SK-N-SH (cell line): ENCODE measurements around the gene MCUB. TPM values are rescaled to one million over a fixed set of nuclear protein-coding genes. Genes with fewer than 3 reads are reported as not detected.

Source experiments
- CTCF ChIA-PET: fragments of 300-600, 350-600 bp; formaldehyde crosslinking; extraction: SDS; loops from one replicate; lab custom pipeline; 2021; lab: Yijun Ruan, JAX
- POLR2A ChIA-PET: fragments of 350-600 bp; sonication (Branson Sonifier 250); formaldehyde crosslinking; extraction: SDS; loops from one replicate; lab custom pipeline; 2020; ENCODE audit warnings: antibody characterized with exemption, inconsistent platforms; lab: Yijun Ruan, JAX
- DNase-seq: peaks from one replicate; pipeline ENCODE4 v3.0.0; 2012
- H2AFZ ChIP-seq: fragments of 200-600 bp; sonication (generic); 2 replicates; pipeline ENCODE4 v1.8.1; 2016; ENCODE audit warnings: antibody characterized with exemption, mild to moderate bottlenecking, low read depth
- H3F3A ChIP-seq: fragments of 200-600 bp; sonication (generic); replicated peaks from 2 replicates; pipeline ENCODE3; 2016; ENCODE audit warnings: antibody characterized with exemption, mild to moderate bottlenecking; ENCODE audit not compliant: insufficient read depth
- H3K27ac ChIP-seq, 2 experiments: fragments of 200-500 bp in 1 of 2; fragments of 200-600 bp in 1 of 2; sonication (Bioruptor generic) in 1 of 2; sonication (generic), shearing (Covaris generic) in 1 of 2; 2 replicates each; pipeline versions ENCODE4 v1.5.1 to v1.6.1; 2014 to 2016; ENCODE audit warnings: low read depth in 2 of 2, inconsistent platforms in 1 of 2, low read length in 1 of 2, mild to moderate bottlenecking in 1 of 2, mixed read lengths in 1 of 2
- H3K27me3 ChIP-seq: fragments of 200-600 bp; sonication (generic), shearing (Covaris generic); 2 replicates; pipeline ENCODE4 v1.6.1; 2016; ENCODE audit warnings: mixed run types; ENCODE audit not compliant: insufficient read depth
- H3K36me3 ChIP-seq, 2 experiments: fragments of 200-500 bp in 1 of 2; fragments of 200-600 bp in 1 of 2; sonication (Bioruptor generic) in 1 of 2; sonication (generic) in 1 of 2; replicated peaks in 1 of 2; 2 replicates each; pipeline versions ENCODE3 to v1.5.1; 2014 to 2016; ENCODE audit warnings: low read length in 1 of 2, mild to moderate bottlenecking in 1 of 2; ENCODE audit not compliant: insufficient read depth in 2 of 2, control insufficient read depth in 1 of 2
- H3K4me1 ChIP-seq, 2 experiments: fragments of 200-500 bp in 1 of 2; fragments of 200-600 bp in 1 of 2; sonication (Bioruptor generic) in 1 of 2; sonication (generic), shearing (Covaris generic) in 1 of 2; 2 replicates each; pipeline versions ENCODE4 v1.5.1 to v1.6.1; 2014 to 2016; ENCODE audit warnings: low read depth in 1 of 2, low read length in 1 of 2, mixed run types in 1 of 2; ENCODE audit not compliant: insufficient read depth in 2 of 2, control insufficient read depth in 1 of 2
- H3K4me2 ChIP-seq: fragments of 200-600 bp; sonication (generic), shearing (Covaris generic); 2 replicates; pipeline ENCODE4 v1.6.1; 2017; ENCODE audit warnings: mixed run types
- H3K4me3 ChIP-seq, 2 experiments: fragments of 200-500 bp in 1 of 2; fragments of 200-600 bp in 1 of 2; sonication (Bioruptor generic) in 1 of 2; sonication (generic), shearing (Covaris generic) in 1 of 2; 2 replicates each; pipeline versions ENCODE4 v1.5.1 to v1.8.1; 2014 to 2016; ENCODE audit warnings: low read depth in 2 of 2, inconsistent platforms in 1 of 2, low read length in 1 of 2, mild to moderate bottlenecking in 1 of 2, mixed read lengths in 1 of 2, moderate library complexity in 1 of 2
- H3K79me2 ChIP-seq: fragments of 200-600 bp; sonication (generic); 2 replicates; pipeline ENCODE4 v1.8.1; 2017; ENCODE audit warnings: mild to moderate bottlenecking; ENCODE audit not compliant: insufficient read depth
- H3K9ac ChIP-seq: fragments of 200-600 bp; sonication (generic); 2 replicates; pipeline ENCODE4 v1.6.1; 2017; ENCODE audit warnings: mixed run types
- H3K9me2 ChIP-seq: fragments of 200-600 bp; sonication (generic); 2 replicates; pipeline ENCODE4 v1.6.1; 2017; ENCODE audit warnings: mixed run types
- H3K9me3 ChIP-seq: fragments of 200-600 bp; sonication (generic); 2 replicates; pipeline ENCODE4 v1.6.1; 2017; ENCODE audit warnings: mixed run types, mild to moderate bottlenecking, moderate library complexity
- H4K20me1 ChIP-seq: fragments of 200-600 bp; sonication (generic); 2 replicates; pipeline ENCODE4 v1.6.1; 2017; ENCODE audit warnings: mild to moderate bottlenecking, mixed run types; ENCODE audit not compliant: insufficient read depth
- CTCF ChIP-seq: fragments of 200-600 bp; sonication (generic); IDR thresholded peaks from 2 replicates; pipeline ENCODE4 v1.6.1; 2017; ENCODE audit warnings: antibody characterized with exemption, mild to moderate bottlenecking, moderate library complexity
- FOXJ3 ChIP-seq: sonication (generic); formaldehyde crosslinking; IDR thresholded peaks from 2 replicates; pipeline ENCODE4 v1.5.1; 2020; ENCODE audit warnings: mild to moderate bottlenecking, missing genetic modification reagents
- GABPA ChIP-seq: IDR thresholded peaks from 2 replicates; pipeline ENCODE4 v1.4.0; 2012; ENCODE audit warnings: low read depth, mild to moderate bottlenecking
- IRF3 ChIP-seq: fragments of 150-350 bp; IDR thresholded peaks from 2 replicates; pipeline ENCODE4 v1.6.1; 2016; ENCODE audit warnings: mild to moderate bottlenecking, low read depth, low read length
- JUND ChIP-seq: IDR thresholded peaks from 2 replicates; pipeline ENCODE4 v1.4.0; 2012
- NFIC ChIP-seq: IDR thresholded peaks from 2 replicates; pipeline ENCODE4 v1.4.0; 2012; ENCODE audit warnings: borderline replicate concordance
- NRF1 ChIP-seq: IDR thresholded peaks from 2 replicates; pipeline ENCODE4 v1.6.1; 2012; ENCODE audit warnings: low read depth, mild to moderate bottlenecking, low read length
- POLR2AphosphoS5 ChIP-seq: IDR thresholded peaks from 2 replicates; pipeline ENCODE4 v1.6.1; 2012; ENCODE audit warnings: low read depth, low read length
- RAD21 ChIP-seq: IDR thresholded peaks from 2 replicates; pipeline ENCODE4 v1.6.1; 2012; ENCODE audit warnings: mild to moderate bottlenecking, low read length
- RCOR1 ChIP-seq: fragments of 150-350 bp; IDR thresholded peaks from 2 replicates; pipeline ENCODE4 v1.6.1; 2017; ENCODE audit warnings: antibody characterized with exemption, low read length
- RFX5 ChIP-seq: IDR thresholded peaks from 2 replicates; pipeline ENCODE4 v1.6.1; 2012; ENCODE audit warnings: mild to moderate bottlenecking, improper control_type of control experiment, low read length
- SIN3A ChIP-seq: IDR thresholded peaks from 2 replicates; pipeline ENCODE4 v1.6.1; 2012; ENCODE audit warnings: low read depth, mild to moderate bottlenecking, low read length, moderate library complexity, borderline replicate concordance
- SMC3 ChIP-seq: IDR thresholded peaks from 2 replicates; pipeline ENCODE4 v1.6.1; 2012; ENCODE audit warnings: low read depth, low read length, improper control_type of control experiment
- TAF1 ChIP-seq: IDR thresholded peaks from 2 replicates; pipeline ENCODE4 v1.6.1; 2012; ENCODE audit warnings: low read depth, mild to moderate bottlenecking, low read length, moderate library complexity, borderline replicate concordance
- TCF12 ChIP-seq: IDR thresholded peaks from 2 replicates; pipeline ENCODE4 v1.4.0; 2012
- USF1 ChIP-seq: IDR thresholded peaks from 2 replicates; pipeline ENCODE4 v1.4.0; 2012; ENCODE audit warnings: low read depth, borderline replicate concordance
- YY1 ChIP-seq: IDR thresholded peaks from 2 replicates; pipeline ENCODE4 v1.4.0; 2012; ENCODE audit warnings: low read depth, mild to moderate bottlenecking
- WGBS: methylation state at CpG from one replicate; pipeline ENCODE4 v1.1.6; 2017; ENCODE audit warnings: low lambda C conversion rate; 5-methylcytosine and 5-hydroxymethylcytosine counted together
- polyA plus RNA-seq, 3 experiments: library from polyadenylated mRNA; depleted of rRNA; stranded (reverse); fragments of >200 nt; gene quantifications; 2 replicates each; pipeline ENCODE4 v1.2.3, GENCODE V29; 2012
- small RNA-seq, 7 experiments: library from RNA; depleted of rRNA; stranded (forward); fragments of <200 nt; gene quantifications; one replicate each; pipeline ENCODE3, GENCODE V24; 2012

MCUB gene
- polyA plus RNA-seq, 1 of the 3 experiments (the other 2 are of a cell fraction) = 39.3 TPM

GRCh38 chr4:109735566-109736365, 175.7 kb downstream of the MCUB start:
- no peaks in the 10 kb centered on the region; the same call in 1 of the 2 replicates for H3K27me3 ChIP-seq
- H2AFZ ChIP-seq = peak overlapping the region; percentile 56; the same call in 1 of the 2 replicates
- no peaks in the 10 kb centered on the region for H3K9me3 ChIP-seq
- WGBS = 66% methylated on average over 7 of the region's 7 CpGs
- H3K4me1 ChIP-seq = no peaks in the 10 kb centered on the region
- TF ChIP-seq YY1 = no peak
- TF ChIP-seq RFX5 = no peak
- no peak for TF ChIP-seq USF1
- TF ChIP-seq NRF1 = no peak
- TF ChIP-seq RAD21 = no peak
- TF ChIP-seq SMC3 = no peak
- no peak for TF ChIP-seq FOXJ3
- no peak for TF ChIP-seq NFIC
- no peak for TF ChIP-seq RCOR1
- TF ChIP-seq GABPA = no peak
- no peak for TF ChIP-seq SIN3A
- no peak for TF ChIP-seq POLR2AphosphoS5
- TF ChIP-seq JUND = no peak
- no peak for TF ChIP-seq TAF1
- TF ChIP-seq IRF3 = no peak
- no peak for TF ChIP-seq TCF12
- TF ChIP-seq CTCF = no peak
- no peaks in the 10 kb centered on the region for H3K36me3 ChIP-seq
- ChIA-PET POLR2A (no interaction called here), CTCF (no interaction called here)
- no peaks in the 10 kb centered on the region for H3F3A ChIP-seq
- no peaks in the 10 kb centered on the region for H3K79me2 ChIP-seq
- DNase-seq = no peak
- H3K9me2 ChIP-seq = no peaks in the 10 kb centered on the region
- no peak overlapping the region for H3K9ac ChIP-seq
- H3K4me2 ChIP-seq = no peak overlapping the region
- no peak overlapping the region for H3K4me3 ChIP-seq
- H4K20me1 ChIP-seq = no peaks in the 10 kb centered on the region
- no peak overlapping the region for H3K27ac ChIP-seq

Small RNAs within 50 kb of the gene (small RNA-seq; reads per million reads assigned to genes)
- 0 reads per million in 7 experiments for gene HIGD1AP14

Other genes with a start within 250 kb of the MCUB start
- 23.0 and 34.4 TPM in 2 replicates for gene SEC24B, start 126.4 kb upstream of the MCUB start, polyA plus RNA-seq (2012; rRNA removed)
- gene CASP6, start 143.2 kb downstream of the MCUB start, polyA plus RNA-seq (2012; rRNA removed) = 30.2 and 55.3 TPM in 2 replicates
- 7.9 and 8.7 TPM in 2 replicates for gene PLA2G12A, start 169.8 kb downstream of the MCUB start, polyA plus RNA-seq (2012; rRNA removed)
- gene CFI, start 241.8 kb downstream of the MCUB start, polyA plus RNA-seq (2012; rRNA removed) = 19.6 and 27.0 TPM in 2 replicates